ENCODE data around the gene PDE4D. TPM values are rescaled to one million over a fixed set of nuclear protein-coding genes. Genes with fewer than 3 reads are reported as not detected.

Gene PDE4D
- total and polyA plus RNA-seq, 10 of the 15 experiments (the other 5 are each of a cell fraction or from before 2014, with no cell fraction given) = 0.87 to 4.1 (median 2.2) TPM

DNA sequence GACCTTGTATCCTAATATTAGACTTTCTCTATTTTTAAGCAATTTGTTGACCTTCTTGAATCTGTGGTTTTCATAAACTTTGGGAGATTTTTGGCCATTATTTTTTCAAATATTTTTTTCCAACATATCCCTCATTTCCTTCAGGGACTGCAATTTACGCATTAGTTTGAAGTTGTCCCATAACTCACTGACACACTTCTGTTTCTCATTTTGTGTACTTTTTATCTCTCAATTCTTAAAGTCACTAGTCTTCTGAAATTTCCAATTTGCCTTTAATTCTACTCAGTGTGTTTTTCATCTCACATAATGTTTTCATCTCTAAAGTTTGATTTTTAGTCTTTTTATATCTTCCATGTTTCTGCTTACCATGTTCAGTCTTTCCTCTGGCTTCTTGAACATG is 953.9 kb downstream of the PDE4D start:
- TF ChIP-seq SRF (IDR thresholded peaks at IDR 0.05; ENCODE audit: low read depth in 2 of 2, low read length in 2 of 2) = no peak
- TF ChIP-seq ZNF687 (IDR thresholded peaks at IDR 0.05) = no peak
- TF ChIP-seq FOXM1 (IDR thresholded peaks at IDR 0.05; ENCODE audit: low read depth, low read length) = no peak
- TF ChIP-seq SUZ12 (IDR thresholded peaks at IDR 0.05; ENCODE audit: unreplicated experiment) = no peak
- TF ChIP-seq MEF2B (IDR thresholded peaks at IDR 0.05; ENCODE audit: partially characterized antibody, poor library complexity, severe bottlenecking) = no peak
- TF ChIP-seq, protein P1, sequence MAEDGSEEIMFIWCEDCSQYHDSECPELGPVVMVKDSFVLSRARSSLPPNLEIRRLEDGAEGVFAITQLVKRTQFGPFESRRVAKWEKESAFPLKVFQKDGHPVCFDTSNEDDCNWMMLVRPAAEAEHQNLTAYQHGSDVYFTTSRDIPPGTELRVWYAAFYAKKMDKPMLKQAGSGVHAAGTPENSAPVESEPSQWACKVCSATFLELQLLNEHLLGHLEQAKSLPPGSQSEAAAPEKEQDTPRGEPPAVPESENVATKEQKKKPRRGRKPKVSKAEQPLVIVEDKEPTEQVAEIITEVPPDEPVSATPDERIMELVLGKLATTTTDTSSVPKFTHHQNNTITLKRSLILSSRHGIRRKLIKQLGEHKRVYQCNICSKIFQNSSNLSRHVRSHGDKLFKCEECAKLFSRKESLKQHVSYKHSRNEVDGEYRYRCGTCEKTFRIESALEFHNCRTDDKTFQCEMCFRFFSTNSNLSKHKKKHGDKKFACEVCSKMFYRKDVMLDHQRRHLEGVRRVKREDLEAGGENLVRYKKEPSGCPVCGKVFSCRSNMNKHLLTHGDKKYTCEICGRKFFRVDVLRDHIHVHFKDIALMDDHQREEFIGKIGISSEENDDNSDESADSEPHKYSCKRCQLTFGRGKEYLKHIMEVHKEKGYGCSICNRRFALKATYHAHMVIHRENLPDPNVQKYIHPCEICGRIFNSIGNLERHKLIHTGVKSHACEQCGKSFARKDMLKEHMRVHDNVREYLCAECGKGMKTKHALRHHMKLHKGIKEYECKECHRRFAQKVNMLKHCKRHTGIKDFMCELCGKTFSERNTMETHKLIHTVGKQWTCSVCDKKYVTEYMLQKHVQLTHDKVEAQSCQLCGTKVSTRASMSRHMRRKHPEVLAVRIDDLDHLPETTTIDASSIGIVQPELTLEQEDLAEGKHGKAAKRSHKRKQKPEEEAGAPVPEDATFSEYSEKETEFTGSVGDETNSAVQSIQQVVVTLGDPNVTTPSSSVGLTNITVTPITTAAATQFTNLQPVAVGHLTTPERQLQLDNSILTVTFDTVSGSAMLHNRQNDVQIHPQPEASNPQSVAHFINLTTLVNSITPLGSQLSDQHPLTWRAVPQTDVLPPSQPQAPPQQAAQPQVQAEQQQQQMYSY (CRISPR knock-in tag; IDR thresholded peaks at IDR 0.05) = no peak
- no peak for TF ChIP-seq E4F1 (IDR thresholded peaks at IDR 0.05; ENCODE audit: borderline replicate concordance, partially characterized antibody)
- no peak for TF ChIP-seq CREM (IDR thresholded peaks at IDR 0.05; ENCODE audit: low read depth)
- TF ChIP-seq NR2C2 (IDR thresholded peaks at IDR 0.05; ENCODE audit: borderline replicate concordance, control insufficient read depth, insufficient read length, low read depth) = no peak
- no peak for TF ChIP-seq ZNF274 (IDR thresholded peaks at IDR 0.05; ENCODE audit: insufficient read depth, insufficient read length)
- TF ChIP-seq ETV6 (conservative IDR thresholded peaks at IDR 0.05 in 1 of 2, IDR thresholded peaks at IDR 0.05 in 1 of 2; ENCODE audit: borderline replicate concordance in 1 of 2, low read depth in 1 of 2) = no peak
- no peak for TF ChIP-seq IKZF1 (conservative IDR thresholded peaks at IDR 0.05)
- no peak for TF ChIP-seq NFIC (IDR thresholded peaks at IDR 0.05; ENCODE audit: low read depth, low read length)
- FAIRE-seq (no peak), DNase-seq (ENCODE audit: low read depth, low spot score) (no peak), ATAC-seq (no peak)
- H3K27me3 ChIP-seq (replicated peaks in 1 of 2; ENCODE audit: control insufficient read depth in 2 of 2, insufficient read depth in 2 of 2, low read length in 1 of 2) = no peaks in the 10 kb centered on the region
- ChIA-PET CTCF (no interaction called here), SMC1A (ENCODE audit: uncharacterized antibody, unreplicated experiment) (no interaction called here), RAD21 (ENCODE audit: unreplicated experiment) (interaction anchor here (1.2 kb wide), 1 partner anchor 56 kb away, joined by 3 read pairs; no protein-coding TSS in a partner anchor), POLR2A (no interaction called here)
- no peaks in the 10 kb centered on the region for H3K4me1 ChIP-seq (ENCODE audit: control insufficient read depth, insufficient read depth, low read length)
- H4K20me1 ChIP-seq (ENCODE audit: control insufficient read depth, insufficient read depth) = no peaks in the 10 kb centered on the region
- no TSS peak for BruUV-seq (replicated peaks)
- no peak overlapping the region for H3K27ac ChIP-seq (ENCODE audit: control insufficient read depth, insufficient read depth)
- 92% methylated on average over 1 of the region's 1 CpG for WGBS (ENCODE audit: insufficient coverage, insufficient replicate concordance, low lambda C conversion rate, missing lambda C conversion rate)
- no peak overlapping the region for H3K9ac ChIP-seq (ENCODE audit: control insufficient read depth, insufficient read depth, low read length)
- no peak overlapping the region for H2AFZ ChIP-seq (ENCODE audit: control insufficient read depth, low read depth, low read length)
- no peaks in the 10 kb centered on the region for H3K36me3 ChIP-seq (ENCODE audit: control insufficient read depth in 2 of 2, insufficient read depth in 2 of 2, low read length in 1 of 2)
- no peaks in the 10 kb centered on the region for H3K9me3 ChIP-seq (replicated peaks; ENCODE audit: control insufficient read depth, insufficient read depth, low read length)
- no peak overlapping the region for H3K4me2 ChIP-seq (ENCODE audit: control insufficient read depth, insufficient read depth)
- H3K4me3 ChIP-seq = no peak overlapping the region
- no peaks in the 10 kb centered on the region for H3K79me2 ChIP-seq (ENCODE audit: control insufficient read depth, insufficient read depth, low read length)
- in situ Hi-C loops (cut with MboI) (no loop called here), intact Hi-C loops (cut with micrococcal nuclease; ENCODE audit: unreplicated experiment) (no loop called here)

All from GM12878 (cell line).